Epidermal melanocyte (primary cell): ENCODE results near the gene AIFM3.

Experiments used
- DNase-seq: peaks from one replicate; pipeline ENCODE4 v3.0.0; 2011; ENCODE audit warnings: low spot score; ENCODE audit not compliant: insufficient read length

Gene AIFM3

DNA sequence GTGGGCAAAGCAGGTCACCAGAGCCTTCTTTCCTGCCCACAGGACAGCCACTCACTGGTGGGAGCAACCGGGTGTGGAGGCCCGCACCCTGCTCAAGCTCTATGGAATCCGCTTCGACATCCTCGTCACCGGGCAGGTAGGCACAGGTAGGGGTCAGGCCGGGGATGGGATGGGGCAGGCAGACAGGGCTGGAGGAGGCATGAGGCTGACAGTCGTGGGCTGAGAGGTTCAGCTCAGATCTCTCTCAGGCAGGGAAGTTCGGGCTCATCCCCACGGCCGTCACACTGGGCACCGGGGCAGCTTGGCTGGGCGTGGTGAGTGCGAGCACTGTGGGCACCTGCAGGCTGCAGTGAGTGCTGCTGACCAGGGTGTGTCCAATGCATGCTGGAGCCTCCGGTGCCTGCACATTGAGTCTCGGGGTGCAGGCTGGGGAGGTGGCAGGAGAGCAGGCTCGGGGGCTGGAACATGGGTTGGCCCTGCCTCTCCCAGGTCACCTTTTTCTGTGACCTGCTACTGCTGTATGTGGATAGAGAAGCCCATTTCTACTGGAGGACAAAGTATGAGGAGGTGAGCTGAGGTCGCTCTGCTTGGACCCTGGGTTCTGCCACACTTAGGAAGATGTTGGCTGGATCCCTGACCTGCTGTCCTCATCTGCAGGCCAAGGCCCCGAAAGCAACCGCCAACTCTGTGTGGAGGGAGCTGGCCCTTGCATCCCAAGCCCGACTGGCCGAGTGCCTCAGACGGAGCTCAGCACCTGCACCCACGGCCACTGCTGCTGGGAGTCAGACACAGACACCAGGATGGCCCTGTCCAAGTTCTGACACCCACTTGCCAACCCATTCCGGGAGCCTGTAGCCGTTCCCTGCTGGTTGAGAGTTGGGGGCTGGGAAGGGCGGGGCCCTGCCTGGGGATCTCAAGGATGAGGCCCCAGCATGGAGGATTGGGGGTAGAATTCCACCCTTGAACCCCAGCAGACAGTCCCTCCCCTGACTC, 59.0 kb downstream of the AIFM3 start:
- no peak for DNase-seq

- no peak for DNase-seq
Observed at GRCh38 chr22:21026783-21027692, 60.0 kb downstream of the AIFM3 start.

- DNase-seq = peak; percentile 4
Observed at GRCh38 chr22:21028277-21029251, 61.5 kb downstream of the AIFM3 start.

- no peak for DNase-seq
Observed at GRCh38 chr22:21029486-21030025, 62.5 kb downstream of the AIFM3 start.

DNA sequence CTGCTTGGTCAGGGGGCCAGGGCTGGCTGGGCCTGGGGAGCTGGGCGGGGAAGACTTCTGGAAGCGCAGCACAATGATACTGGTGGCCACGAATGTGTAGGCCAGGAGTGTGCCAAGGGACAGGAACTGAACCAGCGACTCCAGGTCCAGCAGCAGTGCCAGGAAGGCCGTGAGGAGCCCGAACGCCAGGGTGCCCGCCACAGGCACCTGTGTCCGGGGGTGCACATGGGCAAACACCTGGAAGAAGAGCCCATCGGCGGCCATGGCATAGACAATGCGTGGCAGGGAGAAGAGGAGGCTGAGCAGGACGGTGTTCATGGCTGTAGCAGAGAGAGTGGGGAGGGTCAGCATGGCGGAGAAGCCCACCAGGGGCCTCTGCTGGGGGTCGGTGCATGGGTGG, 63.0 kb downstream of the AIFM3 start:
- no peak for DNase-seq
